GM21576 (cell line): ENCODE results near the gene COMP.
A peak's percentile ranks its signal among the peaks of the same experiment; 100 is the strongest.
"Not testable (repeated sequence)": the region's sequence is repeated elsewhere in the genome, so short reads cannot be mapped to it uniquely, and the experiment has no call there.

Source experiments
- ATAC-seq: cut with Tn5 transposase; IDR thresholded peaks from one replicate; pipeline ENCODE4 v1.9.1; 2021; ENCODE audit warnings: mild to moderate bottlenecking, moderate library complexity; ENCODE audit not compliant: unreplicated experiment

The COMP gene

DNA sequence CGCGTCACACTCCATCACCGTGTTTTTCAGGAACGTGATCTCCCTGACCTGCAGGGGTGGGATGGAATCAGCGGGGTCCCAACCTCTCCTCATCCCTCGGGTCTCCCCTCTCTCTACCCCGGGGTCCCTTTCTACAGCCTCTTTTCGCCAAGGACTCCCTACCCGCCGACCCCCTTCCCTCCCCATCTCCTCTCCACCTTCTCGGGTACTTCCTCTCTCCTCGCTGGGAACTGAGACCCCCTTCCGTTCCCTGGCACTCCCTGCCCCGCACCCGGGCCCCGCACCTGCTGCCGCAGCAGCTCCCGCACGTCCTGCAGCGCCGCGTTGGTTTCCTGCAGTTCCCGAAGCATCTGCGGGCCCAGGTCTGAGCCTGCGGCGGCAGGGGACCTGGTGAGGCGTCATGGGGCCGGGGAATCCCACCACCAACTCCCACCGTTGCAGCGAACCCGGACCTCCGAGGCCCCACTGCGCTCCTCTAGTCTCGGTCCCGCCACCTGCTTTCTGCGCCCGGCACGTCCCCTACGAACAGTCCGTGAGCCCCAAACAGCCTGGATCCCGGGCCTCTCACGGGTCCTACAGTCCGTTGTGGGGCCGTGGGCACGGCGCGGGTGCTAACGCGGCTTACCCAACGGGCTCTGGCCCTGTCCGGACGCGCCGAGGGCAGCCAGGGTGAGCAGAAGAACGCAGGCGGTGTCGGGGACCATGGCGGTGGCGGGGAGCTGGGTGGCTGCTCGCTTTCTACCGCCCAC lies at the start of gene COMP:
TSS of gene COMP (minus strand) at position 740 of the 749 bp plus-strand sequence. CDS start at position 704, 36 bp downstream.
- ATAC-seq, result no peak

DNA sequence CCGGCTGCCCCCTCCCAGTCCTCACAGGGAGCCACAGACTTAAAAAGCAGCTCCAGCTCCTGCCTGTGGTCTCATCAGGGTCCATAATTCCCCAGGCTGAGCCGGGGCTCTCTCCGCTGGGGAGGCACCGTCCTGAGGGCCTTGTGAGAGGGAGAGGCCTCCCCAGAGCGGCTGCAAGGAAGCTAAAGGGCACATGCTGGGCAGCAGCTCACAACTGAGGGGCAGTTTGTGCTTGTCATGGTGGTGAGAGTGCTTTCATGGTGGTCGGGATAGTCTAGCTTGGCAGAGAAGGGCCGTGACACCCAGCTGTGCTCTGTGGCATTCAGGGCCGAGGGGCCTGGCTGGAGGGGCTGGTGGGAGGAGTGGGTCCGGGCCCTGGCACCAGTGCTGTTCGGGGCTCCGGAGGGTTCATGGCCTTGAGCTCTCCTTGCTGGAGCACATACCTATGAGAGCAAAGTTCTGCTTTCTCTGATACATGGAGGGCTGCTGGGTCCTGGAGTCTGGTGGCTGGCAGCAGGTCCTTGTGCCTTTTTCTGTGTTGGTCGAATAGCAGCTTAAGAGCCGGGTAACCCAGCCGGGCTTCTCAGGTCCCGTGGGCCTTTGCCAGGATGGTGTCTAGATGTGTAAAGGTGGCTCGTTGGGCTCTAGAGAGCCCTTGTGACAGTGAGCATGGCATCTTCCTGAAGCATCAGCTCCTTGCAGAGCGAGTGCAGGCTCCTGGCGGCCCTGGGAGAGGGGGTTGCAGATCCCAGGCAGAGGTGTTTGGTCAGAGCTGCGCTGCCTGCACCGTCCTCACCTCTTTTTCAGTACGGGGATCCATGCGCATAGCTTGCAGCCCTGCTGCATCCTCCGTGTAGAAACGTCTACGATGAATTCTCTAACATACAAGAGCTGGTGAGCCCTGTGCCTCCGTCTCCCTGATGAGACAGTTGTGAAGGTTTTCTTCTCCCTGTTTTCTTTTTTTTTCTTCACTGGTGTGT lies 49.5 kb upstream of the COMP start:
- no peak for ATAC-seq

DNA sequence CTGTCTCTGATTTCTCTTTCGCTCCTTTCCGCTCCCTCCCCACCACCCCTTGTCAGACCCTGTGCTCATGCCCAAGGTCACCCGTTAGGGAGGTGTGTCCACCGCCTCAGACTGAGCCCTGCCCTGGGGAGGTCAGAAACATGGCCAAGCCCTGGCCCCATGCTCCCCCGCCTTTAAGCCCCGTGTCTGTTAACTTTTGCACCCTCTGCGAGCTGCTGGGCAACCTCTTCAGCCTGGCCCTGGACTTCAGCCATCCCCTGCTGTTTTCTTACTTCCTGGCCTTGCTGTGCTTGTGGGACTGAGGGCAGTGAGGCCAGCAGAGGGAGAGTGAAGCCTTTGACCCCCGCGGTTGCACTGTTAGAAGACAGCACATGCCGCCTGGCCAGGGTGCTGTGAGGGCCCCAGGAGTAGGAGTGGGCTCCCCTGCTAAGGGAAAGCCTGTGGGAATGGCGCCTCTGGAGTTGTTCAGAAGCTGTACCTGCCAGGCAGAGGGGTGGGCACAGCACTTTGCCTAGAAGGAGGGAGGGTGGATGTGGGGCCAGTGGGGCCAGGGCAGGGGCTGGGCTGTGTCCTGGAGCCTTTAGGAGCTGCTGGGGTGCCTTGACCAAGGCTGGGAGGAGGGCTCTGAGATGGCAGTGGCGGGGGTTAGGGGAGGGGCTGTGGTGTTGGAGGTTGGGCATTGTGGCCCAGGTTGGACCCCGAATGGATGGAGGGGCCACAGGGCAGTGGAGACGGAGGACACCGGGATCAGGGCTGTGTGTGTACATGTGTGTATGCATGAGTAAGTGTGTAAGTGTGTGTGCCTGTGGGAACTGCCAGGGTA lies 48.6 kb upstream of the COMP start:
- ATAC-seq, result no peak

DNA sequence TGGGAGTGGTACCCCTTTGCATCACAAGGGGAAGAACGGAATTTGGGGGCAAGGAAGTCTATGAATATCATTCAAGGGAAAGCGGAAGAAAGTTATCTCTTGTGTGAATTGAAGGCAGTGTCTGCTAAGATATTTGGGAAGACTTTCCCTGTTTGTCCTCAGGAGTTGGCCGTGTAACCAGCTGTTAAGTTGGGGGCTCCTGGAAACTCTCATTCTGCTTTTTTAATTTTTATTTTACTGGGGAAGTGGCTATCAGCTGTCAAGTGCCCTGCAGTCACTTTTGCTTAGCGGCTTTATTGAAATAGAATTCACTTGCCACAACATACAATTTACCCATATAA lies 43.5 kb upstream of the COMP start:
- ATAC-seq, result no peak

DNA sequence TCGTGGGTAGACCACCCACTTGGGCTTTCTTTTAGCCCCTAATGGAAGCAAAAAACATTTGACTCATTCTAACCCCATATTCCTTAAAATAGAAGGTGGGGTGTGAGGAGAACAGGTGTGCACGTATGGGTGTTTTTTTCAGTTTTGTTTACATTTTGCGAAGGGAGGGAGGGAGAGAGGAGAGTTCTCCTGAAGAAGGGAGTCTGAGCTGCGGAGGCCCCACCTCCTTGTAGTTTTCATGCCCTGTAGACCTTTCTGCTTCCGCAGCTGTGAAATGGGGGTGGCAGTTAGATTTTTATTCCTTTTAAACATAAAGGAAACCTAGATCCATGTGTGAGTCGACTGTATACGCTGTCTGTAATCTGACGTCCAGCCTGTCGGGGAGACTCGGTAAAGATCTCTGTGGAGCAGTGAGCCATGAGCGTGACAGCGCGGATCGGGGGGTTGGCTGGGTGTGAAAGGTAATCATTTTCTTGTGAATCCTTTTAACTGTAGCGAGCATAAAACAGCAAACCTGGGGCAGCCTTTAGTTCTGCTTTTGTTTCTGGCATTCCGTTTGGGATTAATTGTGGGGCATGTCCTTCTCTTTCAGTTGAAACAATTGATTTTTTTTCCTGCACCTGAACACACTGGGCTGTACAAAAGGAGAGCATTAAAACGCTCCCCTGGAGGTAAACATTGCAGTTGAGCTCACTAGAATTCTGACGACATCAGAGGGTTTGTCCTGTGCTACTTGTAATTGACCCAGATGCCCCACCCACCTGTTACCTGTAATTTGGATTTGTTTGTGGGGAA lies 42.9 kb upstream of the COMP start:
- ATAC-seq, result no peak

DNA sequence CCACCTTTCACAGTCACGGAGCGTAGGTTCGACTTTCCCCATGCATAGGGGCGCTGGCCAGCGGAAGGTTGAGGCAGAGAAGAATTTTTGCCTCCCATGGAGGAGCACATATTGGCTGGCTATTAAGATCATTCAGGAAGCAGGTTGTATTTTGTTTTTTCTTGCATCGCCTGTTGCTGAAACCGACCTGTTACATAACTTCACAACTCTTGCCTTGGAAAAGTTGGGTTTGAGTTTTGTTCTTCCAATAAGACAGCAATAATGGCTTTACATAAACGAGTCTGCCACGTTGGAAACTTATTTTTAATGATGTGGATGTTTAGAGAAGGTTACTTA lies 42.0 kb upstream of the COMP start:
- ATAC-seq, result no peak

DNA sequence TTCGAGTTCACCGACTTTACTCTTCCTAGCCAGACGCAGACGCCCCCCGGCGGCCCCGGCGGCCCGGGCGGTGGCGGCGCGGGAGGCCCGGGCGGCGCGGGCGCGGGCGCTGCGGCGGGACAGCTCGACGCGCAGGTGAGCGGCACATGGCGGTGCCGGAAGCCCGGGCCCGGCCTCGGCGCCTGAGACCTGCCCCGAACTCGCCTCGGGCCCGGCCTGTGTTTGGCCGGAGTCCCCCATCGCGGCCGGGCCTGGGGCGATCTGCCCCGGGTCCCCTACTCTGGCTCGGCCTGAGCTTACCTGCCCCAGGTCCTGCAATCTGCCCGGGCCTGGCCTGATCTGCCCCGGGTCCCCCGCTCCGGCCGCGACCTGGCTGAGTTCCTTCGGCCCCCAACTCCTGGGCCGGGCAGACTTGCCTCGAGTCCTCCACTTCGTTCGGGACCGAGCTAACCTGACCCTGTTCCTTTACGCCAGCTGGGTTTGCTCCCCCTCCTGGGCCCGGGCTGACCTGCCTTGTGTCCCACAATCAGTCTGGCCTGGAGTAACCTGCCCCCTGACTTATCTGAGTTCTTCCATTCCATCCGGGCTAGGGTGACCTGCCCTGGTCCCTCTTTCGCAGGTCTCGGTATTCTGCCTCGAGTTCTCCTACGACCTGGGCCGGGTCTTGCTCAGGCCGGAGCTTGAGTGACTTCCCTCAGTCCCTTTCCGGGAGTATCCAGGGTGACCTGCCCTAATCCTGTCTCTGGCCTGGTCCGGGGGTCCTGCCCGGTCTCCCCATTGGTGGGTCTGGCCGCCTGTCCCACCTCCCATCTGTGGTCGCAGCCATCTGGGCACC lies 41.4 kb upstream of the COMP start:
- peak; percentile 32 for ATAC-seq

DNA sequence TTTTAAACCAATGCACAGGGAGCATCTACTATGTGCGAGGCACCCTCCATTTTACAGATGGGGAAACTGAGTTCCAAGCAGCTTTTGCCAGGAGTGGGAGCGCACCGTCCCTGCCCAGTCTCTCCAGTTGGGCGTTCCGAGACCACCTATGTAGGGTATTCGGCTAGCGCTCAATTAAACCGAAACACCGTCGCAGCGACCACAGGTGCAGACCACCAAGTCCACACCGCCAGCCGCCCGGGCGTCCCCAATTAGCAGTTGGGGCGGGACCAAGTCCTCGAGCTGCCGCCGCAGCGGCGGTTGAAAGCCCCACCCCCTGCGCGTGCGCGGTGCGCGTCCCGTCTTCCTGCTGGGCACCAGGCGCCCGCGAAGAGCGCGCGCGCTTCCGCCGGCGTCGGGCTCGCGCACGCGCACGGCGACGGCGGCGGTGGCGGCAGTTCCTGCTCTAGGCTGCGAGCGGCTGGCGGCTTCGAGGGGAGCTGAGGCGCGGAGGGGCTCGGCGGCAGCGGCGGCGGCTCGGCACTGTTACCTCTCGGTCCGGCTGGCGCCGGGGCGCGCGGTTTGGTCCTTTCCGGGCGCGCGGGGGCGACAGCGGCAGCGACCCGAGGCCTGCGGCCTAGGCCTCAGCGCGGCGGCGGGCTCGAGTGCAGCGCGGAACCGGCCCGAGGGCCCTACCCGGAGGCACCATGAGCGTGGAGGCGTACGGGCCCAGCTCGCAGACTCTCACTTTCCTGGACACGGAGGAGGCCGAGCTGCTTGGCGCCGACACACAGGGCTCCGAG lies 40.6 kb upstream of the COMP start, which contains the start of gene UPF1:
TSS of gene UPF1 (plus strand) at position 436 of the 782 bp plus-strand sequence. CDS start at position 687, 251 bp downstream.
- ATAC-seq, result peak; percentile 51

DNA sequence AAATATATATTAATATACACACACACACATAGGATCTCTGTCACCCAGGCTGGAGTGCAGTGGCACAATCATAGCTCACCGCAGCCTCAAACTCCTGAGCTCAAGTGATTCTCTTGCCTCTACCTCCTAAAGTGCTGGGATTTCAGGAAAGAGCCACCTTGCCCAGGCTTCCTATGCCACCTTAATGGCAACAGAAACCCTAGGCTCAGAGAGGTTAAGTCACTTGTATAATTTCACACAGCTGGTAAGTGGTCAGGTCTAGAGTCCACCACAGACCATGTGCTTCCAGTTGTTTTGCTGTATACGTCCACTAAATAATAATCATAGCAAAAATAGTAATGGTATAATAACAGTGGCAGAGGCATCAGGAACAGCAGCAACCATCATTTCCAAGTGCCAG lies 39.4 kb upstream of the COMP start:
- ATAC-seq, result no peak

DNA sequence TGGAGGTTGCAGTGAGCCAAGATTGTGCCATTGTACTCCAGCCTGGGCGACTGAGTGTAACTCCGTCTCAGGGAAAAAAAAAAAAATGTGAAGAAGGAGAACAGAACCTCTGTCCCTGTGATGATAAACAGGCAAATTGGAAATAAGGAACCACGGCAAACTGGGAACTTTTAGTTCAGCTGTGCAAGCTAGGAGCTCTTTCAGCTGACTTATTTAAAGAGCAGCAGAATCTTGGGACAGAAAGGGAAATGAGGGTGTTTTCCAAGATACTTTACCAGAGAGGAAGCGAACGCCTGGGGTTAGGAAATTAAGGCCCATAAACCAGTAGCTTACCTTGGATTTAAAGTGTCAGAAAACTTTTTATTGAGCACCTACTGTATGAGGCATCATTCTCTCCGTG lies 37.7 kb upstream of the COMP start:
- no peak for ATAC-seq

DNA sequence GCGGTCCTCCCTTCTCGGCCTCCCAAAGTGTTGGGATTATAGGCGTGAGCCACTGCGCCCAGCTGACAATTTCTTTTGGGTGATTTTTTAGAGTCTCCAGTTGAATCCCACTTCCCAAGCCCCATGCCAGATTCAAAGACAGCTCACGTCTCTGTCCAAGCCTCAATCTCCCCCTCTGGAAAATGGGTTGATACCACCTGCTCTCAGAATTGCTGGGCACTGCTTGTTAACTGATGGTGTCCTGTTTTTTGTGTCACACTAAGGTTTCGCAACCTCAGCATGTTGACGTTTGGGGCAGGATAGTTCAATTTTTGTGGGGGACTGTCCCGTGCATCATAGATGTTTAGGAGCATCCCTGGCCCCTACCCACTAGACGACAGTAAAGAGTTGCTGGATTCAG lies 26.5 kb upstream of the COMP start:
- no peak for ATAC-seq

DNA sequence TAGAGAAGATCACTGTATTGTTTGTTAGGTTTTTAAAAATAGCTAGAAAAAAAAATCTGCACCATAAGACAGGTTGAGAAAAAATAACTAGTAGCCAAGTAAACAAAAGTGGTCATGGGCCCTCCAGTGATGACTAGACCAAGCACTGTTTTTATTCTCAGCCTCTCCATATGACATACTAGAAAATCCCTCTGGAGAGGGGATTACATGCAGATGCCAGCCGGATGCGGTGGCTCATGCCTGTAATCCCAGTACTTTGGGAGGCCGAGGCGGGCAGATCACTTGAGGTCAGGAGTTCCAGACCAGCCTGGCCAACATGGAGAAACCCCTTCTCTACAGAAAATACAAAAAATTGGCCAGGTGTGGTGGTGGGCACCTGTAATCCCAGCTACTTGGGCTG lies 25.5 kb upstream of the COMP start:
- ATAC-seq, result not testable (repeated sequence)

DNA sequence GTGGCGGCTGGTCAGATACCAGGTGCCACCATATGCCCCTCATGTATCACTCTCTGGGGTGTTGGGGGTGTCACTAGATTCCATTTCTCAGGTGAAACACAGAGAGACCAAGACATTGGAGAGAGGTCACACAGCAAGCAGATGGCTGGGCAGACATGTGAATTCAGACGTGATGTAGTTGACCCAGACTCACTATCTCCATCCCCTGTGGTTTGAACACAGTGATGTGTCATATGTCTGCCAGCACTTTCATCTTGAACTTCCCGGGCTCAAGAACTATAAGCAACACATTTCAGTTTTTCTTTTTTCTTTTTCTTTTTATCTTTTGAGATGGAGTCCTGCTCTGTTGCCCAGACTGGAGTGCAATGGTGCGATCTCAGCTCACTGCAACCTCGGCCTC lies 24.6 kb upstream of the COMP start:
- ATAC-seq, result no peak

DNA sequence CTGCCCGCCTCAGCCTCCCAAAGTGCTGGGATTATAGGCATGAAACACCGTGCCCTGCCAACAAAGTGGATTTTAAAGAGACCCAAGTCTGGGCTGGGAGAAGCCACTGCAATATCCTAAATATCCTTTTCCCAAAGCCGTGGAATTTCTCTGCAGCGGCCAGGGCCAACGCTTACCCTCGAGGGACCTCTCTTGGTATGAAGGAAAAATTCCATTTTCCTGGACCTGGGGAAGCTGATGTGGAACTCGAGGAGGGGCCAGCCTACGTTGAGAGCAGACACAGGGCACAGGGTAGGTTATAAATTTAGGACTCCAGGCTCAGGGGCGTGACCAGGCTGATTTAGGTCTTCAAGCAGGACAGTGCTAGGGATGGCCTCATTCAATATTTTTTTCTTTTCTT lies 23.0 kb upstream of the COMP start:
- no peak for ATAC-seq

DNA sequence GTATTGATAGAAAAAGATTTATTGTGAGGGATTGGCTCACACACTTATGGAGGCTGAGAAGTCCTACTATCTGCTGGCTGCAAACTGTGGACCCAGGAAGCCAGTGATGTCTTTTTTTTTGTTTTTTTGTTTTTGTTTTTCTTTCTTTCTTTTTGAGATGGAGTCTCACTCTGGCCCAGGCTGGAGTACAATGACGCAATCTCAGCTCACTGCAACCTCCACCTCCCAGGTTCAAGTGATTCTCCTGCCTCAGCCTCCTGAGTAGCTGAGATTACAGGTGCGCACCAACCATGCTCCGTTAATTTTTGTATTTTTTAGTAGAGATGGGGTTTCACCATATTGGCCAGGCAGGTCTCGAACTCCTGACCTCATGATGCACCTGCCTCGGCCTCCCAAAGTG lies 20.5 kb upstream of the COMP start:
- ATAC-seq, result not testable (repeated sequence)

DNA sequence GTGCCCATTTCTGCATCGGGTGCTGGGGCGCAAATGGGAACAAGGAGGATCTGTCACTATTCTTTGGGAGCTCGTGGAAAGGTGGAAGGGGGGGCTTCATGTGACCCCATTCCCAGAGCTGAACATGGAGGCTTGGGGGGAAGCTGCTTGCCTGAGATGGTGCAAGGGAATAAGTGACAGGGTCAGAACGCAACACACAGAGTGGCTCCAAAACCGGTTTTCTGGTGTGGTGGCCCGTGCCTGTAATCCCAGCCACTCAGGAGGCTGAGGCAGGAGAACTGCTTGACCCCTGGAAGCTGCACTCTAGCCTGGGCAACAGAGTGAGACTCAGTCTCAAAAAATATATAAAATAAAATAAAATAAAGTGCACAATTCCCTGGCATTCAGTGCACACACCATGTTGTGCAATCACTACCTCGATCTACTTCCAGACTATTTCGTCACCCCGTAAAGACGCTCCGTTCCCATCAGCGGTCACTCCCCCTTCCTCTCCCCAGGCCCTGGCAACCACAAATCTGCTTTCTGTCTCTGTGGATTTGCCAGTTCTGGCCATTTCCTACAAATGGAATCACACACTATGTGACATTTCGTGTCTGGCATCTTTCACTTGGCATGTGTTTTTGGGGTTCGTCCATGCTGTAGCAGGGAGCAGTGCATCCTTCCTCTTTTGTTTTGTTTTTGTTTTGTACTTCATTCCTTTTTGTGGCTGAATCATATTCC lies 18.2 kb upstream of the COMP start:
- no peak for ATAC-seq

DNA sequence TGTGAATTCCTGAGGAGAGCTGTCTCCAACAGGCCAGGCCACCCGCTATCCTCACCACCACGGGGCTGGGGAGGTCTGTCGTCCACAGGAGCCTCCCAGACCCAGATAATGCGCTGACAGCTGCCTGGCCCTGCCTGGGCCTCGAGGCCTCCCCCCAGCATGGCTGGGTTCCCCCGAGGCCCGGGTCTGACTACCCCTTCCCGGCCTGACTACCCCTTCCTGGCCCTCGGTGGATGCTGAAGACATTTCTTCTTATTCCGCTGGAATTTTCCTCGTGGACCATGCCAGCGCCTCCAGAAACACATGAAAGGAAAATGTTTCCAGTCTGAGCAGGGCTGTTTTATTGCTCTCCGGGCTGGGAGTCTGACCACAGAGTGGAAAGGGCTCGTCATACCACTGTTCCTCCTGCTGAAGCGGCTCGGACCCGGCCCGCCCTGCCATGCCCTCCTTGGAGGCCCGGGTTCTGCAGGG lies 16.8 kb upstream of the COMP start:
- ATAC-seq, result no peak

DNA sequence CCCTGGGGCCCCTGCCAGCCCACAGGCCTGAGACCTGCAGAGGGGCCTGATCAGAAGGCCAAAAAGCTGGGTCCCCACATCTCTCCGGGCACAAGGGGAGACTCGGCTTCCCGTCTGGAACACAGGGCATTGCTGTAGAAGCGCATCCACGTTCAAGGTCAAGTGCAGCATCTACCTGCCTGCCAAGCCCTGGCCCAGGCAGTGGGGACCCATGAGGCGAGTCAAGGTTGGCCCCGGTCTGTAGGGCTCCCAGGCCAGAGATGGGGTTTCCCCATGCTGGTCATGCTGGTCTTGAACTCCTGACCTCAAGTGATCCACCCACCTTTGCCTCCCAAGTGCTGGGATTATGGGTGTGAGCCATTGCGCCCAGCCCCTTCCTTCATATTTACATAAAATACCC lies 13.5 kb upstream of the COMP start:
- ATAC-seq, result no peak
